HG02970 (cell line): ENCODE results near the gene TMTC2.

Source experiments
- ATAC-seq: cut with Tn5 transposase; IDR thresholded peaks from one replicate; pipeline ENCODE4 v1.9.1; 2021; ENCODE audit warnings: mild to moderate bottlenecking, moderate library complexity, moderate number of reproducible peaks; ENCODE audit not compliant: unreplicated experiment, low FRiP score

Gene TMTC2

GRCh38 chr12:82872088-82872487 lies 185.4 kb downstream of the TMTC2 start:
- ATAC-seq = no peak

- no peak for ATAC-seq
Measured at GRCh38 chr12:82873309-82873708, 186.6 kb downstream of the TMTC2 start.

GRCh38 chr12:82873951-82874350 lies 187.2 kb downstream of the TMTC2 start:
- ATAC-seq = no peak

GRCh38 chr12:82874945-82875344 lies 188.2 kb downstream of the TMTC2 start:
- ATAC-seq = no peak

- ATAC-seq = no peak
Measured at GRCh38 chr12:82876075-82876474, 189.4 kb downstream of the TMTC2 start.

GRCh38 chr12:82877963-82878362 lies 191.3 kb downstream of the TMTC2 start:
- no peak for ATAC-seq

- no peak for ATAC-seq
Measured at GRCh38 chr12:82880442-82880901, 193.8 kb downstream of the TMTC2 start.

GRCh38 chr12:82883394-82884355 lies 197.0 kb downstream of the TMTC2 start:
- ATAC-seq = no peak

- no peak for ATAC-seq
Measured at GRCh38 chr12:82886671-82887340, 200.1 kb downstream of the TMTC2 start.

- ATAC-seq = no peak
Measured at GRCh38 chr12:82893896-82894295, 207.2 kb downstream of the TMTC2 start.

- ATAC-seq = no peak
Measured at GRCh38 chr12:82896277-82896676, 209.6 kb downstream of the TMTC2 start.

- ATAC-seq = no peak
Measured at GRCh38 chr12:82896979-82897378, 210.3 kb downstream of the TMTC2 start.

GRCh38 chr12:82898441-82898840 lies 211.7 kb downstream of the TMTC2 start:
- ATAC-seq = no peak

GRCh38 chr12:82904219-82904790 lies 217.6 kb downstream of the TMTC2 start:
- ATAC-seq = no peak

GRCh38 chr12:82910246-82910893 lies 223.7 kb downstream of the TMTC2 start:
- no peak for ATAC-seq

GRCh38 chr12:82912406-82912805 lies 225.7 kb downstream of the TMTC2 start:
- ATAC-seq = no peak

GRCh38 chr12:82919388-82920054 lies 232.8 kb downstream of the TMTC2 start:
- no peak for ATAC-seq

GRCh38 chr12:82923935-82924334 lies 237.2 kb downstream of the TMTC2 start:
- ATAC-seq = no peak

- ATAC-seq = no peak
Measured at GRCh38 chr12:82926630-82927029, 239.9 kb downstream of the TMTC2 start.

- no peak for ATAC-seq
Measured at GRCh38 chr12:82930301-82930700, 243.6 kb downstream of the TMTC2 start.
